ENCODE data around the gene LARGE1.

- TF ChIP-seq CTCF (IDR thresholded peaks at IDR 0.05) (no peak), POLR2A (IDR thresholded peaks at IDR 0.05) (no peak)
Observed at GRCh38 chr22:33807470-33807869, 112.8 kb downstream of the LARGE1 start.
